CD14-positive monocyte (primary cell): ENCODE measurements around the gene CLEC2B. TPM values are rescaled to one million over a fixed set of nuclear protein-coding genes. Genes with fewer than 3 reads are reported as not detected.

Source experiments
- DNase-seq, 3 donors: peaks; one replicate each; pipeline ENCODE4 v3.0.0-alpha.2; 2011 to 2022
- H2AFZ ChIP-seq: 2 replicates; pipeline ENCODE4 v1.6.0; 2012; ENCODE audit warnings: mild to moderate bottlenecking, low read depth, low read length, inconsistent platforms; ENCODE audit not compliant: insufficient read depth, poor library complexity, severe bottlenecking
- H3K27ac ChIP-seq, 2 donors: 1 replicate in 1 of 2; 2 replicates in 1 of 2; pipeline ENCODE4 v1.5.1; 2012 to 2013; ENCODE audit warnings: low read length in 2 of 2, control low read depth in 1 of 2, inconsistent platforms in 1 of 2, low read depth in 1 of 2, mild to moderate bottlenecking in 1 of 2
- H3K27me3 ChIP-seq, 2 donors: one replicate each; pipeline versions ENCODE4 v1.6.0 to v1.6.1; 2011 to 2013; ENCODE audit warnings: low read length in 2 of 2; ENCODE audit not compliant: control insufficient read depth in 2 of 2, insufficient read depth in 2 of 2
- H3K36me3 ChIP-seq, 2 donors: replicated peaks in 1 of 2; 1 replicate in 1 of 2; 2 replicates in 1 of 2; pipeline versions ENCODE4 v1.5.1 to v1.6.1; 2012 to 2013; ENCODE audit warnings: low read length in 2 of 2, control low read depth in 1 of 2, inconsistent platforms in 1 of 2, mild to moderate bottlenecking in 1 of 2; ENCODE audit not compliant: insufficient read depth in 2 of 2, control insufficient read depth in 1 of 2
- H3K4me1 ChIP-seq, 2 donors: 1 replicate in 1 of 2; 2 replicates in 1 of 2; pipeline versions ENCODE4 v1.5.1 to v1.6.1; 2012 to 2013; ENCODE audit warnings: low read length in 2 of 2, control low read depth in 1 of 2, inconsistent platforms in 1 of 2, mild to moderate bottlenecking in 1 of 2, moderate library complexity in 1 of 2; ENCODE audit not compliant: insufficient read depth in 2 of 2, control insufficient read depth in 1 of 2
- H3K4me2 ChIP-seq: replicated peaks from 2 replicates; pipeline ENCODE3; 2012; ENCODE audit warnings: low read length, moderate library complexity, mild to moderate bottlenecking; ENCODE audit not compliant: poor library complexity, severe bottlenecking; ENCODE audit errors: extremely low read depth
- H3K4me3 ChIP-seq, 3 experiments: fragments of 200-600 bp in 1 of 3; sonication (generic) in 1 of 3; replicated peaks in 1 of 3; 1 replicate in 2 of 3; 2 replicates in 1 of 3; pipeline ENCODE4 v1.5.1; 2011 to 2013; ENCODE audit warnings: low read length in 3 of 3, mild to moderate bottlenecking in 3 of 3, control low read depth in 2 of 3, low read depth in 2 of 3, inconsistent platforms in 1 of 3, moderate library complexity in 1 of 3
- H3K79me2 ChIP-seq: 2 replicates; pipeline ENCODE4 v1.6.0; 2012; ENCODE audit warnings: mild to moderate bottlenecking, control low read depth, inconsistent platforms, low read length, moderate library complexity; ENCODE audit not compliant: insufficient read depth
- H3K9ac ChIP-seq: 2 replicates; pipeline ENCODE4 v1.6.0; 2017; ENCODE audit warnings: low read length, mild to moderate bottlenecking; ENCODE audit not compliant: insufficient read depth, poor library complexity, severe bottlenecking
- H3K9me3 ChIP-seq, 2 donors: replicated peaks in 1 of 2; 1 replicate in 1 of 2; 2 replicates in 1 of 2; pipeline versions ENCODE4 v1.5.1 to v1.6.1; 2012 to 2013; ENCODE audit warnings: low read length in 2 of 2, control low read depth in 1 of 2; ENCODE audit not compliant: control insufficient read depth in 1 of 2, insufficient read depth in 1 of 2
- H4K20me1 ChIP-seq: 2 replicates; pipeline ENCODE4 v1.6.0; 2012; ENCODE audit warnings: mild to moderate bottlenecking, low read length, control low read depth, moderate library complexity; ENCODE audit not compliant: insufficient read depth
- H3K27ac Mint-ChIP-seq, 7 donors: one replicate each; pipeline ENCODE4 v1.8.0; 2020; ENCODE audit warnings: mild to moderate bottlenecking in 7 of 7, mixed read lengths in 7 of 7, moderate library complexity in 6 of 7, inconsistent platforms in 2 of 7
- H3K27me3 Mint-ChIP-seq, 3 donors: one replicate each; pipeline ENCODE4 v1.8.0; 2021 to 2022; ENCODE audit warnings: low read depth in 3 of 3, mild to moderate bottlenecking in 3 of 3, mixed read lengths in 3 of 3, moderate library complexity in 3 of 3, inconsistent platforms in 1 of 3
- H3K36me3 Mint-ChIP-seq, 2 donors: one replicate each; pipeline ENCODE4 v1.8.0; 2020; ENCODE audit warnings: mixed read lengths in 2 of 2, inconsistent platforms in 1 of 2, mild to moderate bottlenecking in 1 of 2
- H3K4me1 Mint-ChIP-seq: one replicate; pipeline ENCODE4 v1.8.0; 2020; ENCODE audit warnings: mild to moderate bottlenecking, mixed read lengths
- H3K4me3 Mint-ChIP-seq, 2 donors: one replicate each; pipeline ENCODE4 v1.8.0; 2020; ENCODE audit warnings: mild to moderate bottlenecking in 2 of 2, mixed read lengths in 2 of 2, moderate library complexity in 1 of 2
- H3K9me3 Mint-ChIP-seq, 7 donors: one replicate each; pipeline ENCODE4 v1.8.0; 2020 to 2022; ENCODE audit warnings: mixed read lengths in 7 of 7, mild to moderate bottlenecking in 6 of 7, moderate library complexity in 6 of 7, inconsistent platforms in 2 of 7
- CTCF ChIP-seq: fragments of 200-600 bp; IDR thresholded peaks from one replicate; pipeline ENCODE4 v1.8.0; 2022; ENCODE audit warnings: antibody characterized with exemption, mild to moderate bottlenecking
- WGBS: methylation state at CpG from one replicate; pipeline ENCODE4 v1.1.5; 2013; ENCODE audit warnings: missing lambda C conversion rate; ENCODE audit not compliant: insufficient coverage; 5-methylcytosine and 5-hydroxymethylcytosine counted together
- intact Hi-C, 2 donors: fragments of 100-400 bp; cut with micrococcal nuclease; formaldehyde crosslinking; loops; one replicate each; pipeline versions ENCODE4 v1.15.0 to v1.15.1; 2023
- polyA plus RNA-seq, 3 donors: library from polyadenylated mRNA; depleted of rRNA in 1 of 3; unstranded in 2 of 3; stranded (reverse) in 1 of 3; fragments of 300-500 nt in 2 of 3; fragments of >200 nt in 1 of 3; fragmentation: Illumina TruSeq in 2 of 3; gene quantifications; 1 replicate in 2 of 3; 2 replicates in 1 of 3; pipeline ENCODE4 v1.2.3, GENCODE V29; 2012 to 2021

The CLEC2B gene
- polyA plus RNA-seq, 3 donors: 52.1 to 80.3 (median 59.4) TPM

- H3K4me1 ChIP-seq: peaks cover 32 to 42% of the 10 kb centered on the region in 2 donors
- no peak for TF ChIP-seq CTCF
- H3K4me3 Mint-ChIP-seq: no peak overlapping the region
- no peak overlapping the region for H3K4me2 ChIP-seq
- H3K4me1 Mint-ChIP-seq: peaks cover 42% of the 10 kb centered on the region
- H3K36me3 ChIP-seq: no peaks in the 10 kb centered on the region
- H3K27me3 Mint-ChIP-seq: peaks cover 0 to 3% (median 0%) of the 10 kb centered on the region in 3 donors
- no peak for DNase-seq
- H3K9ac ChIP-seq: no peak overlapping the region
- intact Hi-C loops: no loop called here
- H3K27ac ChIP-seq: no peak overlapping the region
- no peaks in the 10 kb centered on the region for H3K27me3 ChIP-seq
- H3K9me3 ChIP-seq: no peaks in the 10 kb centered on the region
- H3K9me3 Mint-ChIP-seq: no peaks in the 10 kb centered on the region
- no peaks in the 10 kb centered on the region for H3K36me3 Mint-ChIP-seq
- no peaks in the 10 kb centered on the region for H3K79me2 ChIP-seq
- H2AFZ ChIP-seq: no peak overlapping the region
- no peak overlapping the region for H3K27ac Mint-ChIP-seq
- WGBS: no CpG with 5 or more reads among the region's 4 CpGs
- no peak overlapping the region for H3K4me3 ChIP-seq
- H4K20me1 ChIP-seq: no peaks in the 10 kb centered on the region
Measured at GRCh38 chr12:9809338-9809737, 59.8 kb downstream of the CLEC2B start.

- H2AFZ ChIP-seq: no peak overlapping the region
- H3K27me3 ChIP-seq: no peaks in the 10 kb centered on the region
- H3K27ac ChIP-seq: no peak overlapping the region
- H3K9me3 ChIP-seq: no peaks in the 10 kb centered on the region
- peaks cover 24 to 34% of the 10 kb centered on the region in 2 donors for H3K4me1 ChIP-seq
- WGBS: no CpG with 5 or more reads among the region's 3 CpGs
- Mint-ChIP-seq H3K27ac (no peak overlapping the region), H3K9me3 (no peaks in the 10 kb centered on the region), H3K36me3 (no peaks in the 10 kb centered on the region), H3K27me3 (peaks cover 0 to 3% (median 0%) of the 10 kb centered on the region in 3 donors), H3K4me3 (no peak overlapping the region), H3K4me1 (peaks cover 36% of the 10 kb centered on the region)
- no peaks in the 10 kb centered on the region for H4K20me1 ChIP-seq
- DNase-seq: no peak
- H3K9ac ChIP-seq: no peak overlapping the region
- no peak overlapping the region for H3K4me2 ChIP-seq
- no peak overlapping the region for H3K4me3 ChIP-seq
- H3K36me3 ChIP-seq: no peaks in the 10 kb centered on the region
- intact Hi-C loops: no loop called here
- TF ChIP-seq CTCF: no peak
- no peaks in the 10 kb centered on the region for H3K79me2 ChIP-seq
Measured at GRCh38 chr12:9808504-9808903, 60.6 kb downstream of the CLEC2B start.
